GM23248 (cell line): ENCODE results near the gene FIGNL1. TPM values are rescaled to one million over a fixed set of nuclear protein-coding genes. Genes with fewer than 3 reads are reported as not detected.

Experiments
- DNase-seq: peaks from one replicate; pipeline ENCODE4 v3.0.0-alpha.2; 2015
- H2AFZ ChIP-seq: fragments of 200-600 bp; sonication (generic); 2 replicates; pipeline ENCODE4 v1.6.1; 2016; ENCODE audit warnings: antibody characterized with exemption
- H3F3A ChIP-seq: fragments of 200-600 bp; sonication (generic); 2 replicates; pipeline ENCODE4 v1.6.1; 2016; ENCODE audit warnings: mild to moderate bottlenecking, antibody characterized with exemption, mixed run types; ENCODE audit not compliant: insufficient read depth
- H3K27ac ChIP-seq: fragments of 200-600 bp; sonication (generic); 2 replicates; pipeline ENCODE4 v1.5.1; 2016; ENCODE audit warnings: mild to moderate bottlenecking
- H3K27me3 ChIP-seq: fragments of 200-600 bp; sonication (generic); replicated peaks from 2 replicates; pipeline ENCODE4 v1.6.1; 2016; ENCODE audit warnings: mild to moderate bottlenecking; ENCODE audit not compliant: insufficient read depth
- H3K36me3 ChIP-seq: fragments of 200-600 bp; sonication (generic); 2 replicates; pipeline ENCODE4 v1.6.1; 2016; ENCODE audit warnings: low read depth, mild to moderate bottlenecking
- H3K4me1 ChIP-seq: fragments of 200-600 bp; sonication (generic); 2 replicates; pipeline ENCODE4 v1.6.1; 2016; ENCODE audit warnings: mild to moderate bottlenecking; ENCODE audit not compliant: insufficient read depth
- H3K4me2 ChIP-seq: fragments of 200-600 bp; sonication (generic); one replicate; pipeline ENCODE4 v1.6.1; 2016; ENCODE audit warnings: mild to moderate bottlenecking; ENCODE audit not compliant: unreplicated experiment
- H3K4me3 ChIP-seq: fragments of 200-600 bp; sonication (generic); 2 replicates; pipeline ENCODE4 v1.5.1; 2016; ENCODE audit warnings: mild to moderate bottlenecking
- H3K79me2 ChIP-seq: fragments of 200-600 bp; sonication (generic); 2 replicates; pipeline ENCODE4 v1.6.1; 2016; ENCODE audit warnings: mild to moderate bottlenecking; ENCODE audit not compliant: insufficient read depth
- H3K9ac ChIP-seq: fragments of 200-600 bp; sonication (generic); 2 replicates; pipeline ENCODE4 v1.6.1; 2016; ENCODE audit warnings: mild to moderate bottlenecking
- H3K9me2 ChIP-seq: fragments of 200-600 bp; sonication (generic); 2 replicates; pipeline ENCODE4 v1.6.1; 2016; ENCODE audit warnings: mixed run types, mild to moderate bottlenecking, moderate library complexity; ENCODE audit not compliant: insufficient read depth
- H3K9me3 ChIP-seq: fragments of 200-600 bp; sonication (generic); one replicate; pipeline ENCODE4 v1.6.1; 2017; ENCODE audit warnings: low read depth
- H4K20me1 ChIP-seq: fragments of 200-600 bp; sonication (generic); 2 replicates; pipeline ENCODE4 v1.6.0; 2016; ENCODE audit not compliant: insufficient read depth
- EZH2 ChIP-seq: fragments of 200-600 bp; sonication (generic); IDR thresholded peaks from 2 replicates; pipeline ENCODE4 v1.6.1; 2018; ENCODE audit warnings: antibody characterized with exemption, mild to moderate bottlenecking; ENCODE audit not compliant: insufficient read depth, poor library complexity, severe bottlenecking
- EZH2phosphoT487 ChIP-seq: fragments of 200-600 bp; sonication (generic); IDR thresholded peaks from 2 replicates; pipeline ENCODE4 v1.6.1; 2018; ENCODE audit warnings: antibody characterized with exemption, moderate library complexity, mild to moderate bottlenecking, low read depth; ENCODE audit not compliant: insufficient read depth
- WGBS, 2 experiments: methylation state at CpG; one replicate each; pipeline ENCODE4 v1.1.6; 2015 to 2017; ENCODE audit warnings: low lambda C conversion rate in 2 of 2, low coverage in 1 of 2; ENCODE audit errors: missing lambda C conversion rate in 2 of 2; 5-methylcytosine and 5-hydroxymethylcytosine counted together
- in situ Hi-C: fragments of 300-500 bp; cut with MboI; formaldehyde crosslinking; loops from 2 replicates; pipeline ENCODE4 v1.15.0; 2020
- polyA plus RNA-seq: library from polyadenylated mRNA; unstranded; fragments of >200 nt; fragmentation: Nextera tagmentation; extraction: Ambion mirVana; gene quantifications from 2 replicates; pipeline ENCODE4 v1.2.1, GENCODE V29; 2016
- total RNA-seq: library from RNA; depleted of rRNA; stranded (reverse); fragments of >200 nt; shearing (Covaris generic); gene quantifications from 2 replicates; pipeline ENCODE4 v1.2.3, GENCODE V29; 2014

Gene FIGNL1
- total and polyA plus RNA-seq, 2 experiments from 2014 or later, result 8.4 to 20.2 TPM

DNA sequence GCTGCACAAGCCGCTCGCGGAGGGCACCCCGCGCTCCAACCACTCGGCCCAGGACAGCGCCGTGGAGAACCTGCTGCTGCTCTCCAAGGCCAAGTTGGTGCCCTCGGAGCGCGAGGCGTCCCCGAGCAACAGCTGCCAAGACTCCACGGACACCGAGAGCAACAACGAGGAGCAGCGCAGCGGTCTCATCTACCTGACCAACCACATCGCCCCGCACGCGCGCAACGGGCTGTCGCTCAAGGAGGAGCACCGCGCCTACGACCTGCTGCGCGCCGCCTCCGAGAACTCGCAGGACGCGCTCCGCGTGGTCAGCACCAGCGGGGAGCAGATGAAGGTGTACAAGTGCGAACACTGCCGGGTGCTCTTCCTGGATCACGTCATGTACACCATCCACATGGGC lies 50.0 kb downstream of the FIGNL1 start:
- H3K9me2 ChIP-seq, result no peaks in the 10 kb centered on the region
- in situ Hi-C loops, result no loop called here
- H3K27ac ChIP-seq, result no peak overlapping the region
- H3K27me3 ChIP-seq, result peaks cover 44% of the 10 kb centered on the region
- H3K9ac ChIP-seq, result no peak overlapping the region
- no peaks in the 10 kb centered on the region for H3K36me3 ChIP-seq
- no peak overlapping the region for H3K4me3 ChIP-seq
- H2AFZ ChIP-seq, result no peak overlapping the region
- no peaks in the 10 kb centered on the region for H3K9me3 ChIP-seq
- TF ChIP-seq EZH2, result no peak
- TF ChIP-seq EZH2phosphoT487, result no peak
- H3K4me2 ChIP-seq, result no peak overlapping the region
- 5 to 7% methylated on average over 30 to 41 of the region's 41 CpGs for WGBS, 2 experiments
- DNase-seq, result no peak
- no peaks in the 10 kb centered on the region for H3K4me1 ChIP-seq
- no peaks in the 10 kb centered on the region for H3K79me2 ChIP-seq
- no peaks in the 10 kb centered on the region for H3F3A ChIP-seq
- no peaks in the 10 kb centered on the region for H4K20me1 ChIP-seq

DNA sequence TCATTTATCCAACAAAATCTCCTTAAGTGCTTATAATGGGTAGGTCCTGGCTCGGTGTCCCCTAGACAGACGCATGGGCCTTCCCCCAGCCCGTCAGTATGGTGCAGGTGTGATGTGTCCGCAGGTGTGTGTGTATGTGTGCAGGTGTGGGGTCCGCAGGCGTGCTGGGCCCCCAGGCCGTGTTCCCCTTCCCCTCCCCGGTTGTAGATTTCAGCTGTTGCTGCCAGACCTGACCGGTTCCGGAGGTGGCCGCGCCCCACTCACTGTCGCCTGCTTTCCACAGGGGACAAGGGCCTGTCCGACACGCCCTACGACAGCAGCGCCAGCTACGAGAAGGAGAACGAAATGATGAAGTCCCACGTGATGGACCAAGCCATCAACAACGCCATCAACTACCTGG lies 50.5 kb downstream of the FIGNL1 start:
- H3K9me2 ChIP-seq, result no peaks in the 10 kb centered on the region
- no peak overlapping the region for H2AFZ ChIP-seq
- no peaks in the 10 kb centered on the region for H3K9me3 ChIP-seq
- H3K79me2 ChIP-seq, result no peaks in the 10 kb centered on the region
- no peaks in the 10 kb centered on the region for H3K4me1 ChIP-seq
- no peaks in the 10 kb centered on the region for H3K36me3 ChIP-seq
- no peak overlapping the region for H3K4me3 ChIP-seq
- in situ Hi-C loops, result no loop called here
- H4K20me1 ChIP-seq, result no peaks in the 10 kb centered on the region
- peaks cover 44% of the 10 kb centered on the region for H3K27me3 ChIP-seq
- no peak for TF ChIP-seq EZH2phosphoT487
- no peak for TF ChIP-seq EZH2
- H3F3A ChIP-seq, result no peaks in the 10 kb centered on the region
- H3K27ac ChIP-seq, result no peak overlapping the region
- WGBS, 2 experiments, result 40 to 41% methylated on average over 19 to 20 of the region's 21 CpGs
- H3K9ac ChIP-seq, result no peak overlapping the region
- H3K4me2 ChIP-seq, result no peak overlapping the region
- DNase-seq, result no peak

DNA sequence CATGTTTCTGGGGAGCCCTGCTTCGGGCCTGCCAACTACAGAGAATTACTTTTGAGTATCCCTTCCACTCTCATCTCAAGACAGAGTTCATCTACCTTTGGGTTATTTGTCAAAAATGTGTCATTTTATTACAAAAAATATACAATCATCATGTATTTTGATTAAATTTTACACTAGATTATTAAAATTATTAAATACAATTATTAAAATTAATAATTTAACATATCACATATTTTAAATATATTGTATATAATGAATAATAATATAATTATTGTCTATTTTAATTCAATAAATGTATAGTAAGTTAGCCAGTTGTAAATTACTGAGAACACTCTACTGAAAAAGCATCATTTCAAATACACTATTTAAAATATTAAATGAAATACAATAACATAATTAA lies 50.9 kb downstream of the FIGNL1 start:
- H3K9me3 ChIP-seq, result no peaks in the 10 kb centered on the region
- peaks cover 43% of the 10 kb centered on the region for H3K27me3 ChIP-seq
- H3K4me3 ChIP-seq, result no peak overlapping the region
- H3F3A ChIP-seq, result no peaks in the 10 kb centered on the region
- no peak overlapping the region for H3K9ac ChIP-seq
- DNase-seq, result no peak
- 23 to 30% methylated on average over 1 of the region's 1 CpG for WGBS, 2 experiments
- H3K9me2 ChIP-seq, result no peaks in the 10 kb centered on the region
- no peaks in the 10 kb centered on the region for H4K20me1 ChIP-seq
- H2AFZ ChIP-seq, result no peak overlapping the region
- no peaks in the 10 kb centered on the region for H3K4me1 ChIP-seq
- H3K36me3 ChIP-seq, result no peaks in the 10 kb centered on the region
- H3K27ac ChIP-seq, result no peak overlapping the region
- in situ Hi-C loops, result no loop called here
- no peak overlapping the region for H3K4me2 ChIP-seq
- H3K79me2 ChIP-seq, result no peaks in the 10 kb centered on the region
- no peak for TF ChIP-seq EZH2phosphoT487
- no peak for TF ChIP-seq EZH2

DNA sequence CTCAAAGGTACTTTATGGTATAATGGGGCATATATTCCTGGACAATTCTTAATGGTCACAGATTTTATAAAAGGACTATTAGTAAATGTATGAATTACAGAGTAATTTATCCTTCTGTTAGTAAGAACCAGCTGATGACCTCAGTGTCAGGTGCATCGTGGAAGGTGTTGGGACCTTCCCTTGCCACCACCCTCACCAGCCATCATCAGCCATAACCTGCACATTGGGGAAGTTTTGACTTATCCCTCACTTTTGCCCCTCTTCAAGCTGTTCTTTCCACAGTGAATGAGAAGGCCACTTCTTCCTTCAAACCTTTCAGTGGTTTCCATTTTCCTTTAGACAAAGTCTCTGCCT lies 52.2 kb downstream of the FIGNL1 start:
- in situ Hi-C loops, result no loop called here
- no peaks in the 10 kb centered on the region for H3K4me1 ChIP-seq
- H3K79me2 ChIP-seq, result no peaks in the 10 kb centered on the region
- no peak for TF ChIP-seq EZH2phosphoT487
- TF ChIP-seq EZH2, result no peak
- no peak overlapping the region for H2AFZ ChIP-seq
- no peak overlapping the region for H3K9ac ChIP-seq
- H3K4me2 ChIP-seq, result no peak overlapping the region
- H3K36me3 ChIP-seq, result no peaks in the 10 kb centered on the region
- H3K27me3 ChIP-seq, result peaks cover 31% of the 10 kb centered on the region
- no peaks in the 10 kb centered on the region for H3K9me3 ChIP-seq
- no peak for DNase-seq
- no peak overlapping the region for H3K4me3 ChIP-seq
- no peaks in the 10 kb centered on the region for H3K9me2 ChIP-seq
- no peak overlapping the region for H3K27ac ChIP-seq
- WGBS, 2 experiments, result 5 to 8% methylated on average over 1 of the region's 1 CpG
- no peaks in the 10 kb centered on the region for H4K20me1 ChIP-seq
- H3F3A ChIP-seq, result no peaks in the 10 kb centered on the region

DNA sequence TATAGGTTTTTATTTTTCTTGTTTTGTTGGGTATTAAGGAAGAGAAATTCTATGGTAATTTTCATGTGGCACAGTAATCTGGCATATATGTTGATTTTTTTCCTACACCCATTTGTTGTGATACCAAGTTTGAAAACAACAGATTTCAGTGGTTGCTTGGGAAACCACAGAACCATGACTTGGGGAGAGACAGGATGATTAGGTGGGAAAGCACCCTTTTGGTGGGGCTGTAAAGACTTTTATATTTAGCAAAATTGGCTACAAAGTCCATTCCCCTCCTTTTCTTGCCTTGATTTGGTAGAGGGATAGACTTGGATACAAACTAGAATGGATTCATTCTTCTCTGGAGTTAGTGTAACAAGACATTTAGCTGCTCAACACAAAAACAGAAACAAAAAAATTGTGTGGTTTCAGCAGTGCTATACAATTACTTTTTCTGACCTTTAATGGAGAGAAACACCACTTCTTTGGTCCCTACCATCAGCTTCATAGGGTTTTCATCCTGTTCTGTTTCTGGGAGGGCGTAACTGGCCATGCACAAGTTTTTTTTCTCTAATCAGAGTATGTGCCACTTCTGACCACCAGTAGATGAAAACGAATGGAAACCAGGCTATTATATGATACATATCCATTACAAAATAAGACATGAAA lies 52.7 kb downstream of the FIGNL1 start:
- Histone ChIP-seq H3K4me3 (no peak overlapping the region), H3K4me2 (no peak overlapping the region), H4K20me1 (no peaks in the 10 kb centered on the region), H3K9me3 (no peaks in the 10 kb centered on the region), H3K36me3 (no peaks in the 10 kb centered on the region), H3K27ac (no peak overlapping the region), H3K27me3 (peaks cover 30% of the 10 kb centered on the region), H2AFZ (no peak overlapping the region), H3K9ac (no peak overlapping the region), H3K79me2 (no peaks in the 10 kb centered on the region), H3F3A (no peaks in the 10 kb centered on the region), H3K4me1 (no peaks in the 10 kb centered on the region), H3K9me2 (no peaks in the 10 kb centered on the region)
- DNase-seq, result no peak
- 25 to 32% methylated on average over 2 of the region's 2 CpGs for WGBS, 2 experiments
- TF ChIP-seq EZH2, result no peak
- no peak for TF ChIP-seq EZH2phosphoT487
- in situ Hi-C loops, result no loop called here
